ENCODE results near the gene MAPK14.
"Not testable (repeated sequence)": the region's sequence is repeated elsewhere in the genome, so short reads cannot be mapped to it uniquely, and the experiment has no call there.

Gene MAPK14

DNA sequence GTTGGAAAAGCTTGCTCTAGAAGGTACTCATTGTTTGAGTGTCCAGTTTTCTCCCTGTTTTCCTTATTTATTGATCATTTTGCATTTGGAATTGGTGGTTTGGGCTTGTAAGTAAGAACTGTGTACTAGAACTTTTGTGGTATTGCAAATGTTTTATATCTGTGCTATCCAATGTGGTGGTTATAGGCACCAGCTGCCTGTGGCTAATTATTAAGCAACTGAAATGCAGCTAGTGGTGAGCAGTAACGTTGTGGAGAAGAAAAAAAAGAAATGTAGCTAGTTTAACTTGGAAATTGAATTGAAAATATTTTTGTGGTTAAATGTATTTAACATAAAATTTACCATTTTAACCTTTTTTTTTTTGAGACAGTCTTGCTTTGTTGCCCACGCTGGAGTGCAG, 52.0 kb downstream of the MAPK14 start:
- Histone ChIP-seq H3K4me3 (ENCODE audit: low read length) (no peak overlapping the region), H3K4me1 (ENCODE audit: control insufficient read depth, low read length) (no peaks in the 10 kb centered on the region), H3K36me3 (ENCODE audit: control insufficient read depth, low read length) (peaks cover 94% of the 10 kb centered on the region), H3K79me2 (ENCODE audit: control insufficient read depth, low read length) (no peaks in the 10 kb centered on the region), H3K27me3 (ENCODE audit: control insufficient read depth, low read length) (no peaks in the 10 kb centered on the region), H4K20me1 (ENCODE audit: control insufficient read depth, insufficient read depth, low read depth, low read length) (no peaks in the 10 kb centered on the region), H3K9me3 (ENCODE audit: control insufficient read depth, insufficient read depth, low read length) (peaks cover 12% of the 10 kb centered on the region; the same call in 1 of the 2 replicates), H3K4me2 (ENCODE audit: low read length) (no peak overlapping the region), H3K9me2 (replicated peaks; ENCODE audit: control insufficient read depth, low read length) (no peaks in the 10 kb centered on the region), H3K27ac (ENCODE audit: low read depth, low read length) (no peak overlapping the region), H3F3A (ENCODE audit: control insufficient read depth, insufficient read depth) (no peaks in the 10 kb centered on the region; the same call in 1 of the 2 replicates)
- no peak for TF ChIP-seq EZH2phosphoT487 (IDR thresholded peaks at IDR 0.05; ENCODE audit: borderline replicate concordance, low read length)
- TF ChIP-seq, protein P1, sequence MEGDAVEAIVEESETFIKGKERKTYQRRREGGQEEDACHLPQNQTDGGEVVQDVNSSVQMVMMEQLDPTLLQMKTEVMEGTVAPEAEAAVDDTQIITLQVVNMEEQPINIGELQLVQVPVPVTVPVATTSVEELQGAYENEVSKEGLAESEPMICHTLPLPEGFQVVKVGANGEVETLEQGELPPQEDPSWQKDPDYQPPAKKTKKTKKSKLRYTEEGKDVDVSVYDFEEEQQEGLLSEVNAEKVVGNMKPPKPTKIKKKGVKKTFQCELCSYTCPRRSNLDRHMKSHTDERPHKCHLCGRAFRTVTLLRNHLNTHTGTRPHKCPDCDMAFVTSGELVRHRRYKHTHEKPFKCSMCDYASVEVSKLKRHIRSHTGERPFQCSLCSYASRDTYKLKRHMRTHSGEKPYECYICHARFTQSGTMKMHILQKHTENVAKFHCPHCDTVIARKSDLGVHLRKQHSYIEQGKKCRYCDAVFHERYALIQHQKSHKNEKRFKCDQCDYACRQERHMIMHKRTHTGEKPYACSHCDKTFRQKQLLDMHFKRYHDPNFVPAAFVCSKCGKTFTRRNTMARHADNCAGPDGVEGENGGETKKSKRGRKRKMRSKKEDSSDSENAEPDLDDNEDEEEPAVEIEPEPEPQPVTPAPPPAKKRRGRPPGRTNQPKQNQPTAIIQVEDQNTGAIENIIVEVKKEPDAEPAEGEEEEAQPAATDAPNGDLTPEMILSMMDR (IDR thresholded peaks at IDR 0.05; ENCODE audit: low read depth, low read length, poor library complexity, severe bottlenecking): no peak

DNA sequence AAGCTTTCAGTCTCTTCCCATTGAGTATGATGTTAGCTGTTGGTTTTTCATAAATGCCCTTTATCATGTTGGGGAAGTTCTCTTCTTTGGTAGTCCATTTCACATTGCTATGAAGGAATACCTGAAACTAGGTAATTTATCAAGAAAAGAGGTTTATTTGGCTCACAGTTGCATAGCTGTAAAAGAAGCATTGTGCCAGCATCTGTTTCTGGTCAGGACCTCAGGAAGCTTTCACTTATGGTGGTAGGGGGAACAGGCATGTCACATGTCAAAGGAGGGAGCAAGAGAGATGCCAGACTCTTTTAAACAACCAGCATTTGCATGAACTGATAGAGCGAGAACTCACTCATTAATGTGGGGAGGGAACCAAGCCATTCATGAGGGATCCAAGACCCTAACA, 54.7 kb downstream of the MAPK14 start:
- no peaks in the 10 kb centered on the region for H3K27me3 ChIP-seq (ENCODE audit: control insufficient read depth, low read length)
- H3K27ac ChIP-seq (ENCODE audit: low read depth, low read length): no peak overlapping the region
- peaks cover 72% of the 10 kb centered on the region for H3K36me3 ChIP-seq (ENCODE audit: control insufficient read depth, low read length)
- H3K4me3 ChIP-seq (ENCODE audit: low read length): no peak overlapping the region
- no peak for TF ChIP-seq EZH2phosphoT487 (IDR thresholded peaks at IDR 0.05; ENCODE audit: borderline replicate concordance, low read length)
- TF ChIP-seq, protein P1 (IDR thresholded peaks at IDR 0.05; ENCODE audit: low read depth, low read length, poor library complexity, severe bottlenecking): no peak
- peaks cover 10% of the 10 kb centered on the region for H3K4me1 ChIP-seq (ENCODE audit: control insufficient read depth, low read length)
- no peaks in the 10 kb centered on the region for H3K79me2 ChIP-seq (ENCODE audit: control insufficient read depth, low read length)
- H3F3A ChIP-seq (ENCODE audit: control insufficient read depth, insufficient read depth): no peaks in the 10 kb centered on the region
- H3K9me2 ChIP-seq (replicated peaks; ENCODE audit: control insufficient read depth, low read length): no peaks in the 10 kb centered on the region
- no peaks in the 10 kb centered on the region for H4K20me1 ChIP-seq (ENCODE audit: control insufficient read depth, insufficient read depth, low read depth, low read length)
- peaks cover 12% of the 10 kb centered on the region; the same call in 1 of the 2 replicates for H3K9me3 ChIP-seq (ENCODE audit: control insufficient read depth, insufficient read depth, low read length)
- H3K4me2 ChIP-seq (ENCODE audit: low read length): no peak overlapping the region

DNA sequence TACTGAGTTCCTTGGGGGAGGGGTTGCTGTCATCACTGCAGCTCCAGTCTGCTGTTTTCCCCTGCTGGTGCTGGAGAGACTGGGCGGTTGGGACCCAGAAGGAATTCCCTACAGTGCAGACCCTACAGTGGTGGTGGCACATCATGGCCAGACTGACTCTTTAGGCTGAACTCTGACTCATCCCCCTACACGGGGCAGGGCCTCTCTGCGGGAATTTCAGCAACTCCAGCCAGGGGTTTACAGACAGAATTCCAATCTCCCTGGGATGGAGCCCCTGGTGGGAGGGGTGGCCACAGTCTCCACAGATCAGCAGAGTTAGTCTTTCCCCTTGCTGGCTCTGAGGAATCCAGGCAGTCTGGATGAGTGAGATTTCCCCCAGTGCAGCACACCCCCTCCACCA, 55.8 kb downstream of the MAPK14 start:
- Histone ChIP-seq H3K36me3 (ENCODE audit: control insufficient read depth, low read length) (peaks cover 62% of the 10 kb centered on the region), H3K4me2 (ENCODE audit: low read length) (no peak overlapping the region), H3K27me3 (ENCODE audit: control insufficient read depth, low read length) (no peaks in the 10 kb centered on the region), H3K79me2 (ENCODE audit: control insufficient read depth, low read length) (no peaks in the 10 kb centered on the region), H3K9me3 (ENCODE audit: control insufficient read depth, insufficient read depth, low read length) (peaks cover 12% of the 10 kb centered on the region; the same call in 1 of the 2 replicates), H3K4me1 (ENCODE audit: control insufficient read depth, low read length) (peaks cover 11% of the 10 kb centered on the region), H4K20me1 (ENCODE audit: control insufficient read depth, insufficient read depth, low read depth, low read length) (no peaks in the 10 kb centered on the region), H3K27ac (ENCODE audit: low read depth, low read length) (no peak overlapping the region), H3F3A (ENCODE audit: control insufficient read depth, insufficient read depth) (no peaks in the 10 kb centered on the region), H3K4me3 (ENCODE audit: low read length) (no peak overlapping the region), H3K9me2 (replicated peaks; ENCODE audit: control insufficient read depth, low read length) (no peaks in the 10 kb centered on the region)
- TF ChIP-seq EZH2phosphoT487 (IDR thresholded peaks at IDR 0.05; ENCODE audit: borderline replicate concordance, low read length): no peak
- TF ChIP-seq, protein P1 (IDR thresholded peaks at IDR 0.05; ENCODE audit: low read depth, low read length, poor library complexity, severe bottlenecking): no peak

DNA sequence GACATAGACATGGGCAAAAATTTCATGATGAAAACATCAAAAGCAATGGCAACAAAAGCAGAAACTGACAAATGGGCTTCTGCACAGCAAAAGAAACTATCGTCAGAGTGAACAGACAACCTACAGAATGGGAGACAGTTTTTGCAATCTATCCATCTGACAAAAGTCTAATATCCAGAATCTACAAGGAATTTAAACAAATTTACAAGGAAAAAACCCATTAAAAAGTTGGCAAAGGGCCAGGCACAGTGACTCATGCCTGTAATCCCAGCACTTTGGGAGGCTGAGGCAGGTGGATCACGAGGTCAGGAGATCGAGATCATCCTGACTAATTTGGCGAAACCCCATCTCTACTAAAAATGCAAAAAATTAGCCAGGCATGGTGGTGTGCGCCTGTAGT, 60.6 kb downstream of the MAPK14 start:
- Histone ChIP-seq H3K36me3 (ENCODE audit: control insufficient read depth, low read length) (peaks cover 14% of the 10 kb centered on the region), H3K4me1 (ENCODE audit: control insufficient read depth, low read length) (peaks cover 11% of the 10 kb centered on the region)
- H3K79me2 ChIP-seq (ENCODE audit: control insufficient read depth, low read length); H3K4me3 ChIP-seq (ENCODE audit: low read length); H3K27me3 ChIP-seq (ENCODE audit: control insufficient read depth, low read length); H3K27ac ChIP-seq (ENCODE audit: low read depth, low read length); H3K9me3 ChIP-seq (ENCODE audit: control insufficient read depth, insufficient read depth, low read length); H3K9me2 ChIP-seq (replicated peaks; ENCODE audit: control insufficient read depth, low read length); H4K20me1 ChIP-seq (ENCODE audit: control insufficient read depth, insufficient read depth, low read depth, low read length); H3F3A ChIP-seq (ENCODE audit: control insufficient read depth, insufficient read depth); H3K4me2 ChIP-seq (ENCODE audit: low read length): not testable (repeated sequence)
